A673 (cell line): ENCODE measurements around the gene WNT16. TPM values are rescaled to one million over a fixed set of nuclear protein-coding genes. Genes with fewer than 3 reads are reported as not detected.

Experiments
- BruUV-seq: library from RNA; stranded (reverse); fragments of 400-500 nt; replicated peaks from 2 replicates; lab custom pipeline; 2021; lab: Mats Ljungman, UMichigan
- CTCF ChIA-PET: fragments of 300-600 bp; sonication (Branson Sonifier 250); formaldehyde crosslinking; loops from one replicate; lab custom pipeline; 2022; ENCODE audit warnings: antibody characterized with exemption; lab: Charles Lee
- POLR2A ChIA-PET: fragments of 300-600 bp; sonication (Branson Sonifier 250); formaldehyde crosslinking; loops from one replicate; lab custom pipeline; 2022; ENCODE audit warnings: antibody characterized with exemption; ENCODE audit not compliant: low non-redundant PET; lab: Charles Lee
- DNase-seq: peaks from one replicate; pipeline ENCODE4 v3.0.0-alpha.2; 2015; ENCODE audit warnings: low spot score
- H3K27ac ChIP-seq: fragments of 200-600 bp; sonication (generic); 2 replicates; pipeline ENCODE4 v1.5.1; 2016; ENCODE audit warnings: mixed run types, low read depth, mild to moderate bottlenecking, mixed read lengths, antibody characterized with exemption, low read length; ENCODE audit not compliant: poor library complexity, severe bottlenecking
- H3K27me3 ChIP-seq: fragments of 200-600 bp; sonication (generic); replicated peaks from 2 replicates; pipeline ENCODE4 v1.6.1; 2017; ENCODE audit warnings: mixed run types, low read depth, mild to moderate bottlenecking, mixed read lengths, antibody characterized with exemption, low read length; ENCODE audit not compliant: insufficient read depth, poor library complexity
- H3K36me3 ChIP-seq: fragments of 200-600 bp; sonication (generic); 2 replicates; pipeline ENCODE4 v1.6.1; 2016; ENCODE audit warnings: mixed run types, mild to moderate bottlenecking, mixed read lengths, antibody characterized with exemption, low read length; ENCODE audit not compliant: insufficient read depth, poor library complexity, severe bottlenecking
- H3K4me1 ChIP-seq: fragments of 200-600 bp; sonication (generic); 2 replicates; pipeline ENCODE4 v1.6.1; 2017; ENCODE audit warnings: mixed run types, mild to moderate bottlenecking, mixed read lengths, antibody characterized with exemption, low read length; ENCODE audit not compliant: insufficient read depth, poor library complexity, severe bottlenecking
- H3K4me3 ChIP-seq: fragments of 200-600 bp; sonication (generic); 2 replicates; pipeline ENCODE4 v1.5.1; 2016; ENCODE audit warnings: low read depth, mixed run types, mild to moderate bottlenecking, mixed read lengths, low read length; ENCODE audit not compliant: poor library complexity, severe bottlenecking
- H3K9me3 ChIP-seq: fragments of 200-600 bp; sonication (generic); 2 replicates; pipeline ENCODE4 v1.6.1; 2016; ENCODE audit warnings: mixed run types, low read depth, mild to moderate bottlenecking, mixed read lengths, antibody characterized with exemption, low read length; ENCODE audit not compliant: poor library complexity, severe bottlenecking
- EZH2 ChIP-seq: fragments of 200-600 bp; sonication (generic); IDR thresholded peaks from 2 replicates; pipeline ENCODE4 v1.6.1; 2017; ENCODE audit warnings: borderline replicate concordance, low read depth, mild to moderate bottlenecking, mixed read lengths, antibody characterized with exemption, low read length; ENCODE audit not compliant: poor library complexity, severe bottlenecking
- intact Hi-C: fragments of 100-400 bp; cut with micrococcal nuclease; formaldehyde crosslinking; loops from one replicate; pipeline ENCODE4 v1.10.0; 2022; ENCODE audit not compliant: unreplicated experiment
- total RNA-seq: library from RNA; stranded (reverse); gene quantifications from 2 replicates; pipeline ENCODE4 v1.2.3, GENCODE V29; 2021
- TF ChIP-seq, protein P1 (sequence below): fragments of 300-800, 200-600 bp; sonication (generic); conservative IDR thresholded peaks from 2 replicates; pipeline ENCODE4 v1.5.1; 2017; ENCODE audit warnings: low read depth, mild to moderate bottlenecking, antibody characterized with exemption, low read length, moderate library complexity, mixed read lengths

The WNT16 gene
- total RNA-seq, 1 experiment from 2014 or later = not detected

DNA sequence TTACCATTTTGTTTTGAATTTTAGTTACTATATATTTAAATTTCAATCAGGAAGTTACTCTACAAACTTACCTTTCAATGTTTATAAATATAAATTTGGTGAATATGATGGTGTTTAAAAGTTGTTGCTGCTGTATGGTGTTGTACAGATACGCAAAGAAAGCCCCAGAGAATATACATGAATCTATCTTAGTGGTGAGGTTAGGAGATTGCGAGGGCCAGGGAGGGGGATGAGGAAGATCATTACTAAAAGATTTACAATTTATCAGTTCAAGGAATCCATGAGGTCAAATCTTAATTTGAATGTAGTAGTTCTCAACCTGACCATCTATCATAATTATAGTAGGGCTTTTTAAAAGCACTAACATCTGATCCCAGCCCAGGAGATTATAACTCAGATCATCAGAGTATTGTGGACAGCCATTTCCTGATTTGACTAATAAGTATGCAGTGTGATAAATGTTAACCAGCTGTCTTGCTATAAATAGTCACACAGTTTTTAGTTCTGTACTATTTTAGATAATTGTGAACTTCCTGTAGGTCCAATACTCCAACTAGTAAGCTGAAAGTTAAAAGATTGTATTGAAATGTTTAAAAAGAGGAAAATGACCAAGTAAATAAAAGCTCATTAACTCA lies 43.7 kb downstream of the WNT16 start:
- peaks cover 3% of the 10 kb centered on the region for H3K36me3 ChIP-seq
- peaks cover 39% of the 10 kb centered on the region for H3K4me1 ChIP-seq
- ChIA-PET CTCF (interaction anchor here (0.8 kb wide), 1 partner anchor 14 kb away, joined by 4 read pairs; no protein-coding TSS in a partner anchor), POLR2A (no interaction called here)
- no peaks in the 10 kb centered on the region for H3K9me3 ChIP-seq
- H3K27ac ChIP-seq = peak overlapping the region; percentile 28
- no peak overlapping the region for H3K4me3 ChIP-seq
- peak; percentile 81 for DNase-seq
- intact Hi-C loops = loop anchor here (5.0 kb wide), 1 partner anchor 230 kb away; no protein-coding TSS in a partner anchor
- no TSS peak for BruUV-seq
- no peaks in the 10 kb centered on the region for H3K27me3 ChIP-seq
- no peak for TF ChIP-seq EZH2
- TF ChIP-seq, protein P1, sequence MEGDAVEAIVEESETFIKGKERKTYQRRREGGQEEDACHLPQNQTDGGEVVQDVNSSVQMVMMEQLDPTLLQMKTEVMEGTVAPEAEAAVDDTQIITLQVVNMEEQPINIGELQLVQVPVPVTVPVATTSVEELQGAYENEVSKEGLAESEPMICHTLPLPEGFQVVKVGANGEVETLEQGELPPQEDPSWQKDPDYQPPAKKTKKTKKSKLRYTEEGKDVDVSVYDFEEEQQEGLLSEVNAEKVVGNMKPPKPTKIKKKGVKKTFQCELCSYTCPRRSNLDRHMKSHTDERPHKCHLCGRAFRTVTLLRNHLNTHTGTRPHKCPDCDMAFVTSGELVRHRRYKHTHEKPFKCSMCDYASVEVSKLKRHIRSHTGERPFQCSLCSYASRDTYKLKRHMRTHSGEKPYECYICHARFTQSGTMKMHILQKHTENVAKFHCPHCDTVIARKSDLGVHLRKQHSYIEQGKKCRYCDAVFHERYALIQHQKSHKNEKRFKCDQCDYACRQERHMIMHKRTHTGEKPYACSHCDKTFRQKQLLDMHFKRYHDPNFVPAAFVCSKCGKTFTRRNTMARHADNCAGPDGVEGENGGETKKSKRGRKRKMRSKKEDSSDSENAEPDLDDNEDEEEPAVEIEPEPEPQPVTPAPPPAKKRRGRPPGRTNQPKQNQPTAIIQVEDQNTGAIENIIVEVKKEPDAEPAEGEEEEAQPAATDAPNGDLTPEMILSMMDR = no peak

DNA sequence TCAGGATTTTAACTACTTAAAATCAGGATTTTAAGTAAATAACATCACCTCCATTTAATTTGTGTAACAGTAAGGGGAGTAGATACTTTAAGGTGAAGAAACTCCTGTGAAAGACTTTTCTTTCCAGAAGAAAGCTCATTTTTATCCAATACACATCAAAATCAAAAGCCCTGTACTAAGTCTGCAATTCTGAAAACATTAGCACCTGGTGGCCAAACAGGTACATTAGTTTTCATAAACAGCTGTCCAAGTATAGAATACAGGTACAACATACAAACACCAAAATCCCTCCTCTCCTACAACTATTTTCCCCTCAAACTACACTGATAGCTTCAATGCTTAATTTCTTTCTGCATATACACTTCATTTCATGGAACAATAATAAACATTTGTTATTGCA lies 44.4 kb downstream of the WNT16 start:
- Histone ChIP-seq H3K27me3 (no peaks in the 10 kb centered on the region), H3K9me3 (no peaks in the 10 kb centered on the region), H3K27ac (peak overlapping the region; percentile 28), H3K36me3 (peaks cover 3% of the 10 kb centered on the region), H3K4me3 (no peak overlapping the region), H3K4me1 (peaks cover 39% of the 10 kb centered on the region)
- ChIA-PET CTCF (interaction anchor here (0.8 kb wide), 1 partner anchor 13 kb away, joined by 4 read pairs; no protein-coding TSS in a partner anchor), POLR2A (no interaction called here)
- BruUV-seq = no TSS peak
- intact Hi-C loops = loop anchor here (5.0 kb wide), 1 partner anchor 229 kb away; no protein-coding TSS in a partner anchor
- DNase-seq = no peak
- TF ChIP-seq, protein P1 = no peak
- no peak for TF ChIP-seq EZH2

DNA sequence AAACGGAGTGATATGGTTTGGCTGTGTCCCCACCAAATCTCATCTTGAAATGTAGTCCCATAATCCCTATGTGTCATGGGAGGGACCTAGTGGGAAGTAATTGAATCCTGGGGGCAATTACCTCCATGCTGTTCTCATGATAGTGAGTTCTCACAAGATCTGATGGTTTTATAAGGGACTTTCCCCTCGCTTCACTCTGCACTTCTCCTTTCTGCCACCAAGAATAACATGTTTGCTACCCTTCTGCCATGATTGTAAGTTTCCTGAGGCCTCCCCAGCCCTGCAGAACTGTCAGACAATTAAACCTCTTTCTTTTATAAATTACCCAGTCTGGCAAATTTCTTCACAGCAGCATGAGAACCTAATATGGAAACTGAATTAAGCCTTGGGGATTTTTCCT lies 48.2 kb downstream of the WNT16 start:
- DNase-seq = no peak
- TF ChIP-seq, protein P1 = no peak
- TF ChIP-seq EZH2 = no peak
- CTCF ChIA-PET = no interaction called here
- Histone ChIP-seq H3K36me3 (no peaks in the 10 kb centered on the region), H3K27ac (no peak overlapping the region), H3K4me1 (peaks cover 18% of the 10 kb centered on the region), H3K9me3 (no peaks in the 10 kb centered on the region), H3K4me3 (no peak overlapping the region), H3K27me3 (no peaks in the 10 kb centered on the region)
- BruUV-seq = no TSS peak
- POLR2A ChIA-PET = no interaction called here
- intact Hi-C loops = no loop called here
